Bronchial epithelial cell (primary cell): ENCODE measurements around the gene TNFRSF21. TPM values are rescaled to one million over a fixed set of nuclear protein-coding genes. Genes with fewer than 3 reads are reported as not detected.
"Not testable (repeated sequence)": the region's sequence is repeated elsewhere in the genome, so short reads cannot be mapped to it uniquely, and the experiment has no call there.

Experiments used
- DNase-seq: peaks from one replicate; pipeline ENCODE4 v3.0.0-alpha.2; 2010; ENCODE audit warnings: low read depth
- FAIRE-seq: peaks from 2 replicates; lab custom pipeline; 2011; peaks lifted over from hg19 to GRCh38; lab: Jason Lieb, UNC
- H3K27me3 ChIP-seq: 2 replicates; pipeline ENCODE4 v1.5.1; 2011; ENCODE audit warnings: low read length; ENCODE audit not compliant: control insufficient read depth, insufficient read depth
- H3K36me3 ChIP-seq: 2 replicates; pipeline ENCODE4 v1.5.1; 2011; ENCODE audit warnings: low read length; ENCODE audit not compliant: control insufficient read depth, insufficient read depth
- H3K4me3 ChIP-seq: 2 replicates; pipeline ENCODE4 v1.5.1; 2011; ENCODE audit warnings: mild to moderate bottlenecking, low read depth, low read length, control low read depth
- CTCF ChIP-seq: IDR thresholded peaks from 2 replicates; pipeline ENCODE4 v1.5.1; 2011; ENCODE audit warnings: mild to moderate bottlenecking, moderate library complexity, low read length, control low read depth, inconsistent platforms; ENCODE audit not compliant: insufficient read depth, severe bottlenecking
- total RNA-seq: library from RNA; depleted of rRNA; stranded (reverse); fragments of >200 nt; gene quantifications from 2 replicates; pipeline ENCODE4 v1.2.1, GENCODE V29; 2014

TNFRSF21 gene
- total RNA-seq, 1 donor from 2014 or later = 42.4 TPM

GRCh38 chr6:47286301-47286700 is 23.4 kb downstream of the TNFRSF21 start:
- no peak for DNase-seq
- Histone ChIP-seq H3K36me3 (peaks cover 23% of the 10 kb centered on the region), H3K4me3 (no peak overlapping the region), H3K27me3 (no peaks in the 10 kb centered on the region)
- no peak for TF ChIP-seq CTCF
- peak; percentile 77 for FAIRE-seq

- no peak for DNase-seq
- Histone ChIP-seq H3K36me3 (peaks cover 23% of the 10 kb centered on the region), H3K4me3 (no peak overlapping the region), H3K27me3 (no peaks in the 10 kb centered on the region)
- no peak for FAIRE-seq
- TF ChIP-seq CTCF = no peak
Measured at GRCh38 chr6:47283993-47284392, 25.7 kb downstream of the TNFRSF21 start.

GRCh38 chr6:47278545-47278944 is 31.2 kb downstream of the TNFRSF21 start:
- peaks cover 13% of the 10 kb centered on the region for H3K36me3 ChIP-seq
- no peak for DNase-seq
- FAIRE-seq = no peak

GRCh38 chr6:47277702-47278101 is 32.0 kb downstream of the TNFRSF21 start:
- FAIRE-seq (no peak), DNase-seq (no peak)
- no peaks in the 10 kb centered on the region for H3K27me3 ChIP-seq
- peaks cover 13% of the 10 kb centered on the region for H3K36me3 ChIP-seq
- no peak for TF ChIP-seq CTCF
- no peak overlapping the region for H3K4me3 ChIP-seq

More at GRCh38 chr6:47278545-47278944, 31.2 kb downstream of the TNFRSF21 start:
- Histone ChIP-seq H3K4me3 (no peak overlapping the region), H3K27me3 (no peaks in the 10 kb centered on the region)
- TF ChIP-seq CTCF = no peak

- TF ChIP-seq CTCF = no peak
- Histone ChIP-seq H3K4me3 (no peak overlapping the region), H3K27me3 (no peaks in the 10 kb centered on the region), H3K36me3 (peaks cover 13% of the 10 kb centered on the region)
- no peak for FAIRE-seq
- DNase-seq = no peak
Measured at GRCh38 chr6:47276377-47276776, 33.3 kb downstream of the TNFRSF21 start.

- peak; percentile 55 for DNase-seq
- H3K36me3 ChIP-seq = peaks cover 13% of the 10 kb centered on the region
- no peaks in the 10 kb centered on the region for H3K27me3 ChIP-seq
- no peak overlapping the region for H3K4me3 ChIP-seq
- no peak for TF ChIP-seq CTCF
- no peak for FAIRE-seq
Measured at GRCh38 chr6:47275640-47276039, 34.1 kb downstream of the TNFRSF21 start.

- peaks cover 13% of the 10 kb centered on the region for H3K36me3 ChIP-seq
- FAIRE-seq, H3K4me3 ChIP-seq, DNase-seq, H3K27me3 ChIP-seq: not testable (repeated sequence)
Measured at GRCh38 chr6:47275132-47275531, 34.6 kb downstream of the TNFRSF21 start.
